DND-41 (cell line): ENCODE measurements around the gene ENO3.

Source experiments
- ATAC-seq: fragments of 200-7000 bp; cut with Tn5 transposase; 3 replicates; pipeline ENCODE4 v1.9.1; 2021; ENCODE audit warnings: low read depth; ENCODE audit not compliant: insufficient read depth
- DNase-seq: peaks from one replicate; pipeline ENCODE4 v3.0.0-alpha.2; 2020
- H2AFZ ChIP-seq: 2 replicates; pipeline ENCODE4 v1.6.0; 2012; ENCODE audit warnings: low read depth, low read length
- H3K27ac ChIP-seq: 2 replicates; pipeline ENCODE4 v1.5.1; 2012; ENCODE audit warnings: low read length, inconsistent platforms
- H3K27me3 ChIP-seq: fragments of 200-600 bp; sonication (generic); 2 replicates; pipeline ENCODE4 v1.6.0; 2012; ENCODE audit warnings: low read length, mild to moderate bottlenecking, inconsistent platforms; ENCODE audit not compliant: insufficient read depth, poor library complexity
- H3K36me3 ChIP-seq: 2 replicates; pipeline ENCODE4 v1.5.1; 2012; ENCODE audit warnings: low read length, inconsistent platforms; ENCODE audit not compliant: insufficient read depth
- H3K4me1 ChIP-seq: 2 replicates; pipeline ENCODE4 v1.5.1; 2012; ENCODE audit warnings: mild to moderate bottlenecking, low read length; ENCODE audit not compliant: insufficient read depth
- H3K4me2 ChIP-seq: 2 replicates; pipeline ENCODE4 v1.6.0; 2012; ENCODE audit warnings: mild to moderate bottlenecking, moderate library complexity, low read length, inconsistent platforms; ENCODE audit not compliant: insufficient read depth
- H3K4me3 ChIP-seq, 2 experiments: fragments of 200-600 bp in 1 of 2; shearing (Covaris generic) in 1 of 2; 2 replicates each; pipeline ENCODE4 v1.5.1; 2012 to 2016; ENCODE audit warnings: inconsistent platforms in 2 of 2, low read length in 2 of 2, mild to moderate bottlenecking in 2 of 2, low read depth in 1 of 2, moderate library complexity in 1 of 2
- H3K79me2 ChIP-seq: 2 replicates; pipeline ENCODE4 v1.6.0; 2012; ENCODE audit warnings: low read length, inconsistent platforms; ENCODE audit not compliant: insufficient read depth
- H3K9ac ChIP-seq: 2 replicates; pipeline ENCODE4 v1.6.0; 2012; ENCODE audit warnings: low read depth, mild to moderate bottlenecking, inconsistent platforms, low read length, moderate library complexity
- H3K9me3 ChIP-seq: 2 replicates; pipeline ENCODE4 v1.5.1; 2012; ENCODE audit warnings: low read length, moderate library complexity, mild to moderate bottlenecking, inconsistent platforms; ENCODE audit not compliant: insufficient read depth, severe bottlenecking
- H4K20me1 ChIP-seq: 2 replicates; pipeline ENCODE4 v1.6.0; 2012; ENCODE audit warnings: low read length; ENCODE audit not compliant: insufficient read depth
- CTCF ChIP-seq: IDR thresholded peaks from 2 replicates; pipeline ENCODE4 v1.5.1; 2012; ENCODE audit warnings: borderline replicate concordance, low read length, moderate library complexity, mild to moderate bottlenecking; ENCODE audit not compliant: poor library complexity, severe bottlenecking; ENCODE audit errors: extremely low read depth
- EZH2 ChIP-seq: IDR thresholded peaks from 3 replicates; pipeline ENCODE4 v1.6.1; 2012; ENCODE audit warnings: borderline replicate concordance, low read depth, mild to moderate bottlenecking, moderate library complexity, low read length, inconsistent platforms; ENCODE audit not compliant: severe bottlenecking

ENO3 gene

GRCh38 chr17:4959261-4959965 is 8.5 kb downstream of the ENO3 start:
- Histone ChIP-seq H2AFZ (no peak overlapping the region), H3K9ac (no peak overlapping the region), H4K20me1 (no peaks in the 10 kb centered on the region), H3K4me3 (no peak overlapping the region), H3K4me1 (no peaks in the 10 kb centered on the region), H3K79me2 (0 out of 2 replicates have a peak, but pooled peaks cover 3% of the 10 kb centered on the region), H3K27me3 (no peaks in the 10 kb centered on the region), H3K4me2 (no peak overlapping the region), H3K36me3 (peaks cover 19% of the 10 kb centered on the region), H3K9me3 (no peaks in the 10 kb centered on the region), H3K27ac (no peak overlapping the region)
- DNase-seq (no peak), ATAC-seq (no peak)
- TF ChIP-seq EZH2, result no peak
- no peak for TF ChIP-seq CTCF

- H3K79me2 ChIP-seq, result peaks cover 6% of the 10 kb centered on the region; the same call in 1 of the 2 replicates
- no peaks in the 10 kb centered on the region for H3K9me3 ChIP-seq
- no peak for DNase-seq
- no peak overlapping the region for H3K4me3 ChIP-seq
- no peak for ATAC-seq
- no peak overlapping the region for H2AFZ ChIP-seq
- 0 out of 2 replicates have a peak, but pooled peaks cover 1% of the 10 kb centered on the region for H3K4me1 ChIP-seq
- no peak overlapping the region for H3K9ac ChIP-seq
- no peak for TF ChIP-seq CTCF
- TF ChIP-seq EZH2, result no peak
- H3K4me2 ChIP-seq, result no peak overlapping the region
- H3K36me3 ChIP-seq, result peaks cover 19% of the 10 kb centered on the region
- H4K20me1 ChIP-seq, result no peaks in the 10 kb centered on the region
- no peaks in the 10 kb centered on the region for H3K27me3 ChIP-seq
- H3K27ac ChIP-seq, result no peak overlapping the region
These were observed 9.5 kb downstream of the ENO3 start for GRCh38 chr17:4960279-4960922.

GRCh38 chr17:4965311-4965986 is 14.5 kb downstream of the ENO3 start:
- no peak overlapping the region for H2AFZ ChIP-seq
- no peaks in the 10 kb centered on the region for H3K9me3 ChIP-seq
- DNase-seq (no peak), ATAC-seq (no peak)
- H3K4me2 ChIP-seq, result peak overlapping the region; percentile 90; the same call in 1 of the 2 replicates
- peaks cover 27% of the 10 kb centered on the region for H3K36me3 ChIP-seq
- peaks cover 39% of the 10 kb centered on the region for H3K79me2 ChIP-seq
- no peaks in the 10 kb centered on the region for H3K27me3 ChIP-seq
- H3K4me1 ChIP-seq, result peaks cover 32% of the 10 kb centered on the region
- H3K27ac ChIP-seq, result no peak overlapping the region
- no peak for TF ChIP-seq EZH2
- H4K20me1 ChIP-seq, result no peaks in the 10 kb centered on the region
- no peak overlapping the region for H3K9ac ChIP-seq
- no peak overlapping the region for H3K4me3 ChIP-seq
